ENCODE data around the gene MRNIP.

The MRNIP gene, protein sequence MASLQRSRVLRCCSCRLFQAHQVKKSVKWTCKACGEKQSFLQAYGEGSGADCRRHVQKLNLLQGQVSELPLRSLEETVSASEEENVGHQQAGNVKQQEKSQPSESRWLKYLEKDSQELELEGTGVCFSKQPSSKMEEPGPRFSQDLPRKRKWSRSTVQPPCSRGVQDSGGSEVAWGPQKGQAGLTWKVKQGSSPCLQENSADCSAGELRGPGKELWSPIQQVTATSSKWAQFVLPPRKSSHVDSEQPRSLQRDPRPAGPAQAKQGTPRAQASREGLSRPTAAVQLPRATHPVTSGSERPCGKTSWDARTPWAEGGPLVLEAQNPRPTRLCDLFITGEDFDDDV

DNA sequence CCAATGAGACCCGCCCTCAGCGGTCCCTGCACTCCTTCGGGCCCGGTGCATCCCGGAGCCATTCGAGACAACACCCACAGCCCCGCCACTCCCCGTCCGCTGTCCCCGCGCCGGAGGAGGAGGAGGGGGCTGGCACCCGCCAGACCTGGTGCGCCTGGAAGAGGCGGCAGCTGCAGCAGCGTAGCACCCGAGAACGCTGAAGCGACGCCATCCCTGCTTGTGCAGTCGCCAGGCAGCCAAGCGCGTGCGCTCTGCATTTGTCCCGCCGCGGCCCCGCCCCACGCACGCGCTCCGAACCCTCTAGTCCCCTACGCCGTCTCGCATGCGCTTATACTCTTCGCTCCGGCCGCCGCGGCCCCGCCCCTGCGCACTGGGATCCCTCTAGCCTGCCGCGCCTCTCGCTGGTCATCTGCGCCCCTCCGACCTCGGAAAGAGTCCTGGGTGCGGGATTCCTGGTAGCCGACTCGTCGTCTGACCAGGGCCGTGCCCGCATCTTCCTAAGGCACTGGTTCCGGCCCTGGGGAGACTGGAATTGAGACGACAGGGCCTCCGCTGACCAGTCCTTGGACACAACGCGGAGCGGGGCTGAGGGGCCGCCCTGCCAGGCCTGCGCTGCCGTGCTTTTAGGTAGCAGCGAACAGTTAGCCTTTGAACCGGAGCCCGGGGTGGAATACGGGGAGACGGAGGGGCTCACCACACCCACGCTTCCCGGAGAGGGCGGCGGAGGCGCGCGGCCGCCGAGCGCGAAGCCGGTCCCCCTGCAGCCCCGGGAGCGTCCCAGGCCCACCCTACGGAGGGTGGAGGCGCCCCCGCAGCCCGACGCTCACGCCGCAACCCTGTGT lies at the start of gene MRNIP:
Gene MRNIP (minus strand): TSS at position 232 of the 842 bp plus-strand sequence. CDS start 21 bp downstream, at position 211.
- peak; percentile 94 for DNase-seq

DNA sequence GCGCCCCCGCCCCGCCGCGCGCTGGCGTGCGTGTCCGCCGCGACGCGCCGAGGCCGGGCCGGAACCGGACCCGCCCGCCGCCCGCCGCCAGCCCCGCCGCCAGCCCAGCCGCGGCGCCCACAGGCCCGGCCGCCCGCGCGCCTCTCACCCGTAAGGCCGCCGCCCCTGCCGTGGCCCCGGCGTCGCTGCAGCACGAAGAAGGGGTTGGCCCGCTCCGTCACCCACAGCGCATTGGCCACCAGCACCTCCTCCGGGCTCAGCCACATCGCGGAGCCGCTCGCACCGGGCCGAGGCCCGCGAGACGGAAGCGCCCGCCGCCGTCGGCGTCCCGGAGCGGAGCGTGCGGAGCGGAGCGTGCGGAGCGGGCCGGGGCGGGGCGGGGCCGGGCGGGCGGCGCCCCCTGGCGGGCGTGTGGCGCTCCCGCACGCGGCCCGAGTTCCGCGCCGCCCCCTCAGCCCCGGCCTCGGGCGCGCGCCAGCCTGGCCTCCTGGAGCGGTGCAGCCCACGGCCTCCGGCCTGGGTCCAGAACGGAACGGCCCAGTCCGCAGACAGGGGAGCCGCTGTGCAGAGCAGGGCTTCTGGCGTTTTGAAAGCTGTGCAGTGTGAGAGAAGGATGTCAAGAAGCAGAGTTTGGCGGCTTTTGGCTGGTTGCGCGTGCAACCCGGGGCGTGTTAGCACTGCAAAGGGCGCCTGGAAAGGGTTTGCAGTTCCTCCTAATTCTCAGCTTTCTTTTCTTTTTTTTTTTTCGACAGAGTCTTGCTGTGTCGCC lies 49.1 kb upstream of the MRNIP start, which contains the start of gene TBC1D9B:
Gene TBC1D9B (minus strand): TSS at position 342 of the 769 bp plus-strand sequence. CDS start 76 bp downstream, at position 266.
- DNase-seq = peak; percentile 74

DNA sequence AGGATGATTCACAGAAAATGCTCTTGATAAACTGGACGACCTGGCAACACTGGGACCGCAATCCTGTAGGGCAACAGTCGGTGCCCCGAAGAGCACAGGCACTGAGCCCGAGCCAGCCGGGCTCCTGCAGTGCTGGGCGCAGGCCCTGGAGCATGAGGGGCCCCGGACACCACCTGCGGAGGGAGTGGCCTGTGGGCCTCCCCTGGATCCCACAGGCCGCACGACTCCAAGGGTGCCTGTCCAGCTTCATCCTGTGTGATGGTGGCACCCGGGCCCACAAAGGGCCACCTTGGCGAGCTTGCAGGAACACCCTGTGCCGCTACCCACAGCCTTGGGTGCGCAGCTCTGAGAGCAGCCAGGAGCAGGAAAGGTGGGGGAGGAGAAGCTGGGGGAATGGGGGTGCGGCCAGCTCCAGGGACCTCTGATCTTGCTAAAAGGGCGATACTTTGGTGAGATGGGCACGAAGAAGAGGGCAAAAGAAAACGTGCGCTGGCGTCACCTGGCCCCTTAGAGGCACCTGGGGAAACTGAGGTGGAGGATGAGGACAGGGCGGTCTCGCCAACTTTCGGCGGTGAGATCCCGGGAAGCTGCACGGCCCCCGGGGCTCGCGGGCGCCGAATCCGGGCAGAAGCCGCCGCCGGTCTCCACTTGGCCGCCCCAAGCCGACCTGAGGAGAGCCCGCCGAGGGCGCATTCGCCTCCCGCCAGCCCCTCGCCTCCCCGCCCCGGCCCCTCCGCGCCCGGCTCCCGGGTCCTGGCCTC lies 48.4 kb upstream of the MRNIP start:
- peak; percentile 41 for DNase-seq

DNA sequence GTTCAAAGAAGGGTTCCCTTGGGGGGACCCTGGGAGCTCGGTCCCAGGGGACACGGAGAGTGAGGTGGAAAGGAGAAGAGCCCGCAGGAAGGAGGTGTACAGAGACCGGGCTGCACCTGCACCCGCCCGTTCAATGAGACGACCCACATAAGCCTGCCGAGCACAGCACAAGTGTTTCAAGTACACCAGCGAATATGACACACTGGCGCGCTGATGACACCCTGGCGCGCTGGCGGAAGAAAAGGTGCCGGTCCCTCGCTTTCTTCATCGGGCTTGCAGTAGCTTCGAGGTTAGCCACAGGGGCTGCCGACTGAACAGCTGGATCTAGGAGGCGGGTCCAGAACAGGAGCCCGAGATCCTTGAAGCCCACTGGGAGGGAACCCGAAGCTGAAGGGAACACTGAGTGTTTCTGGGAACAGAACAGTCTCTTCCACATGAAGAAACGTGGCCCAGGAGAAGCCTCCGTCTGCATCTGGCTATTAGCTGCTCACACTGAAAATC lies 47.7 kb upstream of the MRNIP start:
- DNase-seq = no peak

DNA sequence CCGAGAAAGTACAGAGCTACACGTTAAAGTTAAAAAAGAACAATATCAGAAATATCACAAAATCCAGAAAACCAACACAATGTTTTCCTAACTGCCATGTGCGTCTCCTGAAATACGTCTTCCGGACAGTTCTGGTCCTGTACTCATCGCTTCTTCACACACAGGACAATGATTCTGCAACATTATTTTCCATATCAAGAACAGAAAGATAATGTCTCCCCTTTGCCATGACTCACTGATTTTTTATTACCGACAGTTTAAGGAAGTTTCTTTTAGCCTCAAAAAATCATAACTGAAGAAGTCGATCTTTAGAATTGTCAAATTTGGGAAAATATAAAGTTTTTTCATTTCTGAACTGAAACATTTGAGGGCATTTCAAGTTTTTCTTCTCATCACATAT lies 46.5 kb upstream of the MRNIP start:
- no peak for DNase-seq

DNA sequence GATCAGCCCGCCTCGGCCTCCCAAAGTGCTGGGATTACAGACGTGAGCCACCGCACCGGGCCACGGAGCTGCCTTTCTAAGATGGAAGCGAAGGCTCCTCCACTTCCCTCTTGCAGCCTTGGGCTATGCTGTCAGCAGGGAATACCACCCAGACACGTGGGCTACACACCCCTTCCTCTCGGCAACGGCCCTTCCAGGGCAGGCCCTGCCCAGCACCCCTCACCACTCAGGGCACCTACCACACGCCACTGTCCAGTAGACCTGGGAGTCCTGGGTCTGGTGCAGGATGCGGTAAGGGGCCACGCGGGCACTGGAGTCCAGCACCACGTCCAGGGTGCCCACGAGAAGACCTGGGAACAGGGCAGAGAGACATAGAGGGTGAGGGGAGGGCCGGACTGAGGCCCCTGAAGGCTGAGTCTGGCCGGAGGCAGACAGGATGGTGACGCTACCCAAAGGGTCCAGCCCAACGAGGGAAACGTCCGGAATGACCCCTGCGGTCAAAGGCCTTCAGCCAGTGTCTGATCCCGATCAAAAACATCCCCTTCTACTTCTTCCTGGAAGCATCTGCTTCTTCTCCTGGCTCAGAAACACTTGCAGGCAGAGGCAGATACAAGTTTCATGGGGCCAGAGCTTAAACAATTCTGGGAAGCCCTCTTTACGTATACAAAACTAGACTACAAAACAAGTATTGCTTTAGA lies 46.0 kb upstream of the MRNIP start:
- DNase-seq = no peak

DNA sequence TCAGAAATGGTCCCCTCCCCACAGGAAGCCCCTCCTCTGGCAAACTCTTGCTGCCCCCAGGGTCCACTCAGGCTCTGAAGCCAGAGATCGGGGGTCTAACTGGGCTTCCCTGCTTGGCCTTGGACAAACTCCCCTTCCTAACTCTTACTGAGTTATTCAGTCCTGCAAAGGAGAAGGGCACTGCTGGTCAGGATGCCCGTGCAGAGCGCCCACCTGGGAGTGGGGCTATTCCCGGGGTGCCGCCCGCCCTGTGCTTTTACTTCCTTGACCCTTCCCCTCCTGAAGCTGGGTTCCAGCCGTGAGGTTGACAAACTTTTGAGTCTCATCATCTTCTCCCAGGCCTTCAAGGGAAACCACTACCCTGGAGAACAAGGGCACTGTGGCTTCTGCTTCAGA lies 44.1 kb upstream of the MRNIP start:
- no peak for DNase-seq

DNA sequence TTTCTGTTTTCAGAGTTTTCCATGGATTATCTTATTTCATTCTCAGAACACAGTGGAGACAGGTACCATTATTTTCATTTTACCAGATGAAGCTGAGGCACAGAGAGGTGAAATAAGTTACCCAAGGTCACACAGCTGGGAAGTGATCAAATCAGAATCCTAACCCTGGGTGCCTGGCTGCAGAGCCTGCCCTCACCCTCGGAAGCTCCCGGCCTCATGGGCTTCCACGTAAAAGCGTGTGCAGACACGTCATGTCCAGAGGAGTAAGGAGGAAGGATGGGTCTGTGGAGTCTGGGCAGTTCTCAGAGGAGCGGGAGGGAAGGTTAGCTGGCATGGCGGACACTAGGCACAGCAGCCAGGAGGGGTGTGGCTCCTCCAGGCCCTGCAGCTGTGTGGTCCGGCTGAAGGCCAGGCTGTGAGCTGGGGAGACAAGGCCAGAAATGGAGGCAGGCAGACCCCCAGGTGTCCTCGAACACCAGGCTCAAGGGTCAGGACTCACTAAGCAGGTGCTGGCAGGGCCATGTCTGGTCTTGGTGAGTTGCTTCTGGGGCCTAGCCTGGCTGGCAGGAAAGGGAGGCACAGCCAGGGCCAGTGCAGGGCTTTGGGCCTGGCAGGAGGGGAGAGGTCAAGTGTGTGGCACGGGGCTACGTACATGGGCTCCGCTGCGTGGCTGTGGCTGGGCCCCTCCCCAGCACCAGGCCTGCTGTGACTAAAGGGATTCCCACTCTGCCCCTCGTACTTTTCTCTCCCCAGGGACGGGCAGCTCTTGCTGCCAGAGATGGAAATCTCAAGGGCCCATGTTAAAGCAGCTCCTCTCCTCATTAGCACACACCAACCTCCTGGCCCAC lies 43.5 kb upstream of the MRNIP start:
- DNase-seq = no peak

DNA sequence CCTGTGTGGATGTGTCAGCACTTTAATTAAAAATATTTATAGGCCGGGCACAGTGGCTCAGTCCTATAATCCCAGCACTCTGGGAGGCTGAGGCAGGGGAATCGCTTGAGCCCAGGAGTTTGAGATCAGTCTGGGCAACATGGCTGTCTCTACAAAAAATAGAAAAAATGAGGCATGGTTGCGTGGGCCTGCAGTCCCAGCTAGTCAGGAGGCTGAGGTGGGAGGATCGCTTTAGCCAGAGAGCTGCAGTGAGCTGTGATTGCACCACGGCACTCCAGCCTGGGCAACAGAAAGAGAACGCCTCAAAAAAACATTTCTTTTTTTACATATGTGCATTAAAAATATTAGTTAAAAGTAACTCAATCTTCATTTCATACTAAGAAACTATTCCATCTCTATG lies 42.8 kb upstream of the MRNIP start:
- no peak for DNase-seq

DNA sequence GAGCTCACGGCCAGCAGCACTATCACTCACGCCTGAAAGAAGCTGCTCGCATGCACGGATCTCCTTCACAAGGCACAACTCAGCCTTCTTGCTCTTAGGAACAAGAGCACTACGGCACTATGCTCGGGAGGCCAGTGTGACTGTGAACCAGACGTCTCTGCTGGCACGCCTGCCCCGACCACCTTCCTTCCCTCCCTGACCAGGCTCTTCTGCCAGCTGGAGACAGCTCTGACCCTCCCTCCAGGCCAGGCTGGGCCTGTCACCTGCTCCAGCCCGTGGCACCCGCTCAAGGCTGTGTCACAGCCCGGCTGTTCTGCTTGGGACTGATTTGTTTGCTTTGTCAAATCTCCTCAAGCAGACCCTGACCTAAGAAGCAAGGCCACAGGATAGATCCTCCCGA lies 42.1 kb upstream of the MRNIP start:
- DNase-seq = no peak

DNA sequence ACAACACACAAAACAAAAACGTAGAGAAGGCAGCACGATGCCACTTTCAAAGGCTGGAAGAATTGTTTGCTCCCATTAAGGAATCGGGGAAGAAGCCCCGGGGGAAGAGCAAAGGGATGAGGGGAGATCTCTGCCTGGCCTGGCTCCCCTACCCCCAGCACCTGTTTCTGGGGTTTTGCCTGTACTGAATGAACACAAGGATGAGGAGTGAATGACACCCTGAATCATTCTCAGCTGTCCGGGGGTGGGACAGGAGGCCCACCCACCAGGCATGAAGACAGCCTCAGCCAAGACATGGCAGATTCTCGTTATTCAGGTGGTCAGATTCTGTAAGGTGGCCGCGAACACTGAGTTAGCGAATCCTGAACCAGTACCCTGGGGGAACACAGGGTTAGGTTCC lies 41.6 kb upstream of the MRNIP start:
- DNase-seq = no peak

DNA sequence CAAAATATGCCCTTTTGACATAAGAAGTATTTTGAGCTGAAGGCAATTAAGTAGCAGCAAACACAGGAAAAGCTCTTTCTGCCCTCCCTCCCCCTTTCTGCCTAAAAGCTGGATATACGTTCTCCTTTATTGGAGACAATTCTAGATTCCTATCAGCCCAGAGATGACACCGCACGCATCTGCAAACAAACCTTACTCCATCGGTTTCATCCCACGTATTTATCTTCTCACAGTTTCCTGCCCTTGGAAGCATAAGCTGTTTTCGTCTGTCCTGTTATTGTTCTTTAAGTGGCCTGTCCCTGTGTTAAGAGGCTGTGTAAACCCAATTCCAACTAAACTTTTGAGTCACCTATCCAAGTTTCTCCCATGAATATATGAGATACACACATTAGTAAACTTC lies 37.2 kb upstream of the MRNIP start:
- DNase-seq = no peak

DNA sequence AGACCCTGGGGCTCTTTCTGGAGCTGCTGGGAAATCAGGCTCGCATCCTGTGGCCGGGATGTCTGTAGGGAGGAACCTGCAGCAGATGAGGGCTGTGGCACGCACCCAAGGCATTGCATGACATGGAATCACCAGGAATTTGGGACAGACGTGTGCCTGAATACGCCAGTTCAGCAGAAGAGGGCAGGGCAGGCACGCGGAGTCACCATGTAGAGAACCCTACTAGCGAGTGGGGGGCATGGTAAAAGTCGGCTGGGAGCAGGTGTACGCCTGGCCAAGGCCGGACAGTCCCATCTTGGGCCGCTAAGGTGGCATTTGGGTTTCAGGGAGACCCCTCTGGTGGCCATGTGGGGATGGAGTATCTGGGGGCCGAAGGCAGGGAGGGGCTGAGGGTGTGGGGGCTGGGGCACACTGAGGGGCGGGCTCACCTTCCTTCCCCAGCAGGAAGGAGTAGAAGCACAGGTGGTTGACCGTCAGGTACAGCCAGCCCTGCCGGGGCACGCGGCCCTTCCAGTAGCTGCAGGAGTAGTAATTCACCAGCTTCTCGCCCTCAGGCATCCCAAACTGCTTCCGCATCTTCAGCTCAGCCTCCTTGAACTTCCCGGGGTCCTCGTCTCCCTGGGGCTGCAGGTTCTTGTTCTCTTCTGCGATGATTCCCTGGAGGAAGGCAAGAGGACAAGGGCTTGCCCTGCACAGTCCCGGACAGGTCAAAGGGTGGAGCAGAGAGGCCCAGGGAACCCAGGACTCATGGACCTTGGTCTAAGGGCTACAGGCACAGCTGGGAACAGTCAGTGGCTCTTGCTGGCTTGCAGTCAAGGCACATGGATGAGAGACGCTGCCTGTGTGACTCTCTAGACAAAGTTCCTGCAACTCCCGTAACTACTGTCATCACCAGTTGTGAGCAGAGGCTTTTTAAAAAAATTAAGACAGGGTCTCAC lies 35.6 kb upstream of the MRNIP start:
- DNase-seq = no peak

DNA sequence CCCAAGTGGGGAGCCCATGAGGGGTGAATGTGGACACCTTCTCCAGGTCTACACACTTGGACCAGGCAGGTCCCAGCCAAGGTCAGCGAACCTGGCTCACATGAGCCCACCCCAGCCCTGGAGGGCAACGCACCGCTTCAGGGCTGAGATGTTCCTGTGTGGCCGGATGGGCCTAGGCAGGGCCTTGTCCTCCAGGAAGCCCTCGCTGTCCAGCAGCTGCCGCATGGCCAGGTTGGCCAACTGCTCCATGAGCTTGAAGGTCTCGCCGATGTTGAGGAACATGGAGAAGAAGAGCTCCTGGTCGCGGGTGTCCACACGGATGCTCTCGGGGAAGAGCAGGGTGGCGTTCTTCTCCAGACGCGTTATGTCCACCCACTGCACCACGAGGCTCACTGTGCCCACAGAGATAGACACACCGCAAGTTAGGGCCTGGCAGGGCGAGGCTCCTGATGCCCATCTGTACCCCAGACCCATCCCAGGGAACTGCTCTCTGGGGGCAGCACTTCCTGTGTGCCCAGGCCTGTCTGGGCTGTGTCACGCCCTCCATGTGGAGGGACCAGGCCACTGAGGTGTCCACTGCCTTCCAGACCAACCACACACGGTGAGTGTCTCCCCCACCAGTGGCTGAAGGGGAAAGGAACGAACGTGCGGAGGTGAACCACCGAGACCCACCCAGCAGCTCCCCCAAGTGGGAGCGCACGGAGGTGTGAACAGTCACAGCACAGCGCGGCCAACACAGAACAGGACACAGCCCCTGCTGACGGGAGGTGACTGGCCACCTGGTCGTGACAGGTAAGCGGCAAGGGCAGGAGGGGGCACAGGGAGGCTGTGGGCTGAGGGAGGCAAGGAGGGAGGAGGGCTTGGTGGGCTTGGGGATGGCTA lies 34.7 kb upstream of the MRNIP start:
- DNase-seq = no peak

DNA sequence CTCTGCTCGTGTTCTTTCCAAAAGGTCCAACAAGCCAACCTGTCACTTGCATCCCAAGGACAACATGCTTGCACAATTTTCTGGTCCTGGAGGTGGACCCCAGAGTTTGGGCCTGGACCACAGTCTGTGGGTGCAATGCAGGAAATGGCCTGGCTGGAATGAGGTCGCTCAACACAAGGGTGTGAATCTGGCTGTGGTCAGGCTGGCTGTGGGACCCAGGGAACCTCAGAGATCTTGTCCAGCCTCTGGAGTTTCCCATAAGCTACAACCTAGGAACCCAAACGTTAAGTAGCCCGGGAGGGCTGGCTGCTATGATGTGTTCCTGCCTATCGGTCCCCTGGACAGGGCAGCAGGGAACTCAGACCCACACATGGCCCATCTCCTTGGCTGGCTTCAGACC lies 33.6 kb upstream of the MRNIP start:
- no peak for DNase-seq

DNA sequence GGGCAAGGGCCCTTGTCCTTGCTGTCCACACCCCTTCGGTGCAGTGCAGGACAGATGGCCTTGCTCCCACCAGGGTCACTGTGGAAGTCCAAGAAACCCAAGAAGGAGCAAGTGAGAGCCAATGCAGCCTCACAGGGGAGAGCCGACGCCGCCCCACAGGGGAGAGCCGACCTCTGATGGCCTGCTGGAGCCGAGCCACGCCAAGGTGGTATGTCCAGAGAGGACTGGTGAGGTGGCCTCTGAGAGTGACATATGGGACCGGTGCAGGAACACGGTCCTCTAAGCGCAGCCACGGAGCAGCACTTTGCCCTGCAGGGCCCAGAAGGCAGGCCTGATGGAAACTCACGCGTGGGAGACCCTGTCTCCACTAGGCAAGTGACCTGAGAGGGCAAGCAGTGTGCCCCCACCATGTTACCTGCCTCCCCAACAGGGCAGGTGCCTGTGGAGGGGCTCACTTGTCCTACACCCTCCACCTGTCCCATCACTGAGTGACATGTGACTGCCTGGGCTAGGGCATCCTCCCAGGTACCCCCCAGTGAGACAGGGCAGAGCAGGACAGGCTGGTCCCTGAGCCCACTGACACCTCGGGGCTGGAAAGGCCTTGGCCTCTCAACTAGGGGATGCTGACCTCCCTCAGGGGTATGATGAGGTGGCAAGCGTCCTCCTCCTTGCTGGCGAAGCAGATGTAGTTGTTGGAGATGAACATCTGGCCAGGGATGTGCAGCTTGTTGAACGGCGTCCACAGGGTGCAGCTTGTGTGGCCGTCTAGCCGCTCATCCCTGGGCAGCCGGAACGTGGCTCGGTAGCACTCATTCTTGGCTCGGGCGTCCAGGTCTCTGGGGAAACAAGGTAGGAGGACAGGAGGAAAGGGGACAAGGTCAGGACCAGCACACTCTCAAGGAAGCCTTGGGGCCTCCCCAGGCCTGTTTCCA lies 32.4 kb upstream of the MRNIP start:
- DNase-seq = no peak

DNA sequence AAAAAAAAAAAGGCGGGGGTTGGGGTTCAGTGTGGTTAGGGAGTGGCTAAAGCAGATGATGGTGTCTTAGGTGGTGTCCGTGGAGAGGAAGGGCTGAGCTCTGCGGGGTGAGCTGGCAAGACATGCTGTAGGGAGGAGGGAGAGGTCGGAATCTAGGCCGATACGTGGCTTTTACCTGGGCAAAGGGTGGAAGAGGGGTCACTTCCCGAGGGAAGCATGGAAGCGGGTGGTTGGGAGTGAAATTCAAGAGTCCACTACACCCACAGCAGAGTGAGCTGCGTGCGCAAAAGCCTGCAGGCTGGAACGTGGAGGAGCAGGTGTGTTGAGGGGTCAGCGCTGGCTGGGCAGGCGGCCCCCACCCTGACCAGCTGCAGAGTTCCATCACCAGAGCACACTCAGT lies 31.3 kb upstream of the MRNIP start:
- DNase-seq = no peak
